NB4 (cell line): ENCODE results near the gene HIF1A.
"Not testable (repeated sequence)": the region's sequence is repeated elsewhere in the genome, so short reads cannot be mapped to it uniquely, and the experiment has no call there.

Source experiments
- DNase-seq: peaks from one replicate; pipeline ENCODE4 v3.0.0; 2010; ENCODE audit warnings: low read depth
- H3K4me3 ChIP-seq: one replicate; pipeline ENCODE4 v1.5.1; 2011; ENCODE audit warnings: mild to moderate bottlenecking, low read depth, low read length, moderate library complexity
- MYC ChIP-seq: IDR thresholded peaks from 2 replicates; pipeline ENCODE4 v1.6.1; 2011; ENCODE audit warnings: low read depth, low read length
- POLR2A ChIP-seq: IDR thresholded peaks from 2 replicates; pipeline ENCODE4 v1.6.1; 2011; ENCODE audit warnings: mild to moderate bottlenecking; ENCODE audit not compliant: insufficient read length; ENCODE audit errors: extremely low read depth
- TF ChIP-seq, protein P1 (sequence below): IDR thresholded peaks from one replicate; pipeline ENCODE4 v1.5.1; 2012; ENCODE audit warnings: low read depth, low read length
- TF ChIP-seq, protein P2 (sequence below): IDR thresholded peaks from 2 replicates; pipeline ENCODE4 v1.6.1; 2011; ENCODE audit warnings: low read depth, low read length

HIF1A gene

GRCh38 chr14:61656341-61656740 is 39.0 kb upstream of the HIF1A start:
- no peak for DNase-seq
- no peak for TF ChIP-seq POLR2A
- TF ChIP-seq MYC, result no peak
- TF ChIP-seq, protein P1, sequence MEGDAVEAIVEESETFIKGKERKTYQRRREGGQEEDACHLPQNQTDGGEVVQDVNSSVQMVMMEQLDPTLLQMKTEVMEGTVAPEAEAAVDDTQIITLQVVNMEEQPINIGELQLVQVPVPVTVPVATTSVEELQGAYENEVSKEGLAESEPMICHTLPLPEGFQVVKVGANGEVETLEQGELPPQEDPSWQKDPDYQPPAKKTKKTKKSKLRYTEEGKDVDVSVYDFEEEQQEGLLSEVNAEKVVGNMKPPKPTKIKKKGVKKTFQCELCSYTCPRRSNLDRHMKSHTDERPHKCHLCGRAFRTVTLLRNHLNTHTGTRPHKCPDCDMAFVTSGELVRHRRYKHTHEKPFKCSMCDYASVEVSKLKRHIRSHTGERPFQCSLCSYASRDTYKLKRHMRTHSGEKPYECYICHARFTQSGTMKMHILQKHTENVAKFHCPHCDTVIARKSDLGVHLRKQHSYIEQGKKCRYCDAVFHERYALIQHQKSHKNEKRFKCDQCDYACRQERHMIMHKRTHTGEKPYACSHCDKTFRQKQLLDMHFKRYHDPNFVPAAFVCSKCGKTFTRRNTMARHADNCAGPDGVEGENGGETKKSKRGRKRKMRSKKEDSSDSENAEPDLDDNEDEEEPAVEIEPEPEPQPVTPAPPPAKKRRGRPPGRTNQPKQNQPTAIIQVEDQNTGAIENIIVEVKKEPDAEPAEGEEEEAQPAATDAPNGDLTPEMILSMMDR, result no peak
- TF ChIP-seq, protein P2, sequence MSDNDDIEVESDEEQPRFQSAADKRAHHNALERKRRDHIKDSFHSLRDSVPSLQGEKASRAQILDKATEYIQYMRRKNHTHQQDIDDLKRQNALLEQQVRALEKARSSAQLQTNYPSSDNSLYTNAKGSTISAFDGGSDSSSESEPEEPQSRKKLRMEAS, result no peak
- no peak overlapping the region for H3K4me3 ChIP-seq

DNA sequence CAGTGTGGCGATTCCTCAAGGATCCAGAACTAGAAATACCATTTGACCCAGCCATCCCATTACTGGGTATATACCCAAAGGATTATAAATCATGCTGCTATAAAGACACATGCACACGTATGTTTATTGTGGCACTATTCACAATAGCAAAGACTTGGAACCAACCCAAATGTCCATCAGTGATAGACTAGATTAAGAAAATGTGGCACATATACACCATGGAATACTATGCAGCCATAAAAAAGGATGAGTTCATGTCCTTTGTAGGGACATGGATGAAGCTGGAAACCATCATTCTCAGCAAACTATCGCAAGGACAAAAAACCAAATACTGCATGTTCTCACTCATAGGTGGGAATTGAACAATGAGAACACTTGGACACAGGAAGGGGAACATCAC is 37.2 kb upstream of the HIF1A start:
- DNase-seq, result not testable (repeated sequence)

GRCh38 chr14:61659582-61659981 is 35.7 kb upstream of the HIF1A start:
- peak; percentile 27 for DNase-seq
- no peak overlapping the region for H3K4me3 ChIP-seq
- TF ChIP-seq POLR2A (no peak), MYC (no peak)
- TF ChIP-seq, protein P1, result no peak
- TF ChIP-seq, protein P2, result no peak

More for the DNA sequence above, 37.2 kb upstream of the HIF1A start:
- H3K4me3 ChIP-seq, result not testable (repeated sequence)

- H3K4me3 ChIP-seq, result no peak overlapping the region
- no peak for TF ChIP-seq POLR2A
- TF ChIP-seq, protein P2, result no peak
- TF ChIP-seq, protein P1, result no peak
- no peak for TF ChIP-seq MYC
- DNase-seq, result no peak
Observed at GRCh38 chr14:61661471-61662400, 33.6 kb upstream of the HIF1A start.

GRCh38 chr14:61662437-61663311 is 32.6 kb upstream of the HIF1A start:
- no peak for TF ChIP-seq POLR2A
- TF ChIP-seq, protein P1, result no peak
- TF ChIP-seq, protein P2, result no peak
- no peak for TF ChIP-seq MYC
- no peak overlapping the region for H3K4me3 ChIP-seq
- DNase-seq, result peak; percentile 90
